ENCODE measurements around the gene DCUN1D4.

DCUN1D4 gene

DNA sequence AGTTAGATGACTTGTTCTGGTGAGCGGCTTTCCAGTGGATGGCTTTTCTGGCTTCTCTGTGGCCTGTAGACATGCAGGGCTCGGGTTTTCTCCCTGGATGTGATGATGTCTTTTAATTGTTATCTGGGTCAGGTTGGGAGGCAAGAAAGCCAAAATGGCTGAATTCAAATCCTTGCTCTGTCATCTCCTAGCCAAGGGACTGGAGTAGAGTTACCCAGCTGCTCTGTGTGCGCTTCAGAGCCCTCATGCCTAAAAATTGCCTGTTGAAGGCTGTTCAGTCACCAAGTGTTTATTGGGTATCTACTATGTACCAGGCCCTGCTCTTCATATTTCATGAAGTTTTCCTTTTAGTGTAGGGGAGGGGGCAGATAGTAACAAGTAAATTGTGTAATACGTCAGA is 7.3 kb downstream of the DCUN1D4 start:
- Histone ChIP-seq H3K4me3 (ENCODE audit: low read length) (no peak overlapping the region), H3F3A (ENCODE audit: control insufficient read depth, insufficient read depth) (peaks cover 6% of the 10 kb centered on the region; the same call in 1 of the 2 replicates), H3K36me3 (ENCODE audit: control insufficient read depth, low read length) (peaks cover 12% of the 10 kb centered on the region), H3K4me1 (ENCODE audit: control insufficient read depth, low read length) (peaks cover 18% of the 10 kb centered on the region), H3K4me2 (ENCODE audit: low read length) (no peak overlapping the region), H4K20me1 (ENCODE audit: control insufficient read depth, insufficient read depth, low read depth, low read length) (no peaks in the 10 kb centered on the region; the same call in 1 of the 2 replicates), H3K79me2 (ENCODE audit: control insufficient read depth, low read length) (peaks cover 98% of the 10 kb centered on the region), H3K27me3 (ENCODE audit: control insufficient read depth, low read length) (no peaks in the 10 kb centered on the region), H3K9me3 (ENCODE audit: control insufficient read depth, insufficient read depth, low read length) (no peaks in the 10 kb centered on the region), H3K9me2 (replicated peaks; ENCODE audit: control insufficient read depth, low read length) (no peaks in the 10 kb centered on the region), H3K27ac (ENCODE audit: low read depth, low read length) (no peak overlapping the region)
- no peak for TF ChIP-seq EZH2phosphoT487 (IDR thresholded peaks at IDR 0.05; ENCODE audit: borderline replicate concordance, low read length)
- TF ChIP-seq, protein P1, sequence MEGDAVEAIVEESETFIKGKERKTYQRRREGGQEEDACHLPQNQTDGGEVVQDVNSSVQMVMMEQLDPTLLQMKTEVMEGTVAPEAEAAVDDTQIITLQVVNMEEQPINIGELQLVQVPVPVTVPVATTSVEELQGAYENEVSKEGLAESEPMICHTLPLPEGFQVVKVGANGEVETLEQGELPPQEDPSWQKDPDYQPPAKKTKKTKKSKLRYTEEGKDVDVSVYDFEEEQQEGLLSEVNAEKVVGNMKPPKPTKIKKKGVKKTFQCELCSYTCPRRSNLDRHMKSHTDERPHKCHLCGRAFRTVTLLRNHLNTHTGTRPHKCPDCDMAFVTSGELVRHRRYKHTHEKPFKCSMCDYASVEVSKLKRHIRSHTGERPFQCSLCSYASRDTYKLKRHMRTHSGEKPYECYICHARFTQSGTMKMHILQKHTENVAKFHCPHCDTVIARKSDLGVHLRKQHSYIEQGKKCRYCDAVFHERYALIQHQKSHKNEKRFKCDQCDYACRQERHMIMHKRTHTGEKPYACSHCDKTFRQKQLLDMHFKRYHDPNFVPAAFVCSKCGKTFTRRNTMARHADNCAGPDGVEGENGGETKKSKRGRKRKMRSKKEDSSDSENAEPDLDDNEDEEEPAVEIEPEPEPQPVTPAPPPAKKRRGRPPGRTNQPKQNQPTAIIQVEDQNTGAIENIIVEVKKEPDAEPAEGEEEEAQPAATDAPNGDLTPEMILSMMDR (IDR thresholded peaks at IDR 0.05; ENCODE audit: low read depth, low read length, poor library complexity, severe bottlenecking) = no peak

DNA sequence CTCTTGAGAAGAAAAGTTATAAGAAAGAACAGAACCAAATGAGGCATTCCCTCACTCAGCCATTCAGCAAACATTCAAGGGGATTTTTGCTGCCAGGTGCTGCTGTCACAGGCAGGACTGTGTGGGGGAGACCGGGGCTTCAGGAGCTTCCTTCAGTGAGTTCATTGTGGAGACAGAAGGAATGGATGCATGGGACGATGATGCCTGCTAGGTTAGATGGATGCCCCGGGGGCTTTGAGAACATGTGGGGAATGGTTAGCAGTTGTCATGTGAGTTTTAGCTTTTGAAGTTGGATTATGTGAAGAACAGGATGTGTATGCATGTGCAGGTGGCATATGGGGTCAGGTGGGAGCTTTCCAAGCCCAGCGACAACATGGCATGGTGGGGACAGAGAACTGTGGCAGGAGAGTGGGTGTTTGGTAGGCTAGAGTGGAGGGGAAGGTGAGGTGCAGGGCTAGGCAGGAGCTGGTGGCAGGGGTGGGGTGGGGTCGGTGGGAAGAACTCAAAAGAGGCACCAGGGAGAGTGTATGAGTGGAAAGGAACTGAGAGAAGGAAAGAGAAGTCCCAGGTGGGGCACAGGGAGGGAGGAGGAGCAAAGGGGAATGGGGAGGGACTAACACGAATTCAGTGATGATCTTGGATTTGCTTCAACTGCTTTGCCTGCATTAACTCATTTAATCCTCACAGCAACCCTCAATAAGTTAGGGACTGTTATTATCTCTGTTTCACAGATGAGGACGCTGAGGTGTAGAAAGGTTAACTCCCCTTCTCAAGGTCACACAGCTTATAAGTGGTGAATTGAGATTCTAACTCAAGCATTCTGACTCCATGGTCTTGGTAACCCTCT is 8.4 kb downstream of the DCUN1D4 start:
- no peaks in the 10 kb centered on the region for H3K27me3 ChIP-seq (ENCODE audit: control insufficient read depth, low read length)
- peaks cover 18% of the 10 kb centered on the region for H3K36me3 ChIP-seq (ENCODE audit: control insufficient read depth, low read length)
- H3K9me3 ChIP-seq (ENCODE audit: control insufficient read depth, insufficient read depth, low read length) = no peaks in the 10 kb centered on the region
- H3K27ac ChIP-seq (ENCODE audit: low read depth, low read length) = no peak overlapping the region
- no peak overlapping the region for H3K4me3 ChIP-seq (ENCODE audit: low read length)
- no peaks in the 10 kb centered on the region; the same call in 1 of the 2 replicates for H4K20me1 ChIP-seq (ENCODE audit: control insufficient read depth, insufficient read depth, low read depth, low read length)
- H3K4me2 ChIP-seq (ENCODE audit: low read length) = no peak overlapping the region
- H3K4me1 ChIP-seq (ENCODE audit: control insufficient read depth, low read length) = peaks cover 24% of the 10 kb centered on the region
- H3K79me2 ChIP-seq (ENCODE audit: control insufficient read depth, low read length) = peaks cover 97% of the 10 kb centered on the region
- H3K9me2 ChIP-seq (replicated peaks; ENCODE audit: control insufficient read depth, low read length) = no peaks in the 10 kb centered on the region
- no peaks in the 10 kb centered on the region; the same call in 1 of the 2 replicates for H3F3A ChIP-seq (ENCODE audit: control insufficient read depth, insufficient read depth)
- TF ChIP-seq EZH2phosphoT487 (IDR thresholded peaks at IDR 0.05; ENCODE audit: borderline replicate concordance, low read length) = no peak
- TF ChIP-seq, protein P1 (IDR thresholded peaks at IDR 0.05; ENCODE audit: low read depth, low read length, poor library complexity, severe bottlenecking) = no peak

DNA sequence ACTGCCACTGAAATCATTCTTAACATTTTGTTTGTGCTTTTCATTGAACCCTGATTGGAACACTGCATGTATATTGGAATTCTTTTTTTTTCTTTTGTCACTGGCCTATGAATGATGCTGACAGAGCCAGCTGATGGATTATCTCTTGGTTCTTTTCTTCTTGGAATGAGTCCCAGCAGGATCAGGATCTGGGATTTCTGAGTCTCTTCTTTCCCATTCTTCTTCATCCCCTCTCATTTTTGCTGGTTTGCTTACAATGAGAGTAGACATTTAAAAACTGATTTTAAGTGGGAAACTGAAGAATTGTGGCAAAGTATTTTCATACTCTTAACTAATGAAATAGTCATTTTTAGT is 9.0 kb downstream of the DCUN1D4 start:
- TF ChIP-seq EZH2phosphoT487 (IDR thresholded peaks at IDR 0.05; ENCODE audit: borderline replicate concordance, low read length) = no peak
- TF ChIP-seq, protein P1 (IDR thresholded peaks at IDR 0.05; ENCODE audit: low read depth, low read length, poor library complexity, severe bottlenecking) = no peak

More for the DNA sequence above, 9.0 kb downstream of the DCUN1D4 start:
- no peaks in the 10 kb centered on the region for H3K9me3 ChIP-seq (ENCODE audit: control insufficient read depth, insufficient read depth, low read length)
- H3F3A ChIP-seq (ENCODE audit: control insufficient read depth, insufficient read depth) = no peaks in the 10 kb centered on the region
- no peak overlapping the region for H3K4me3 ChIP-seq (ENCODE audit: low read length)
- H3K9me2 ChIP-seq (replicated peaks; ENCODE audit: control insufficient read depth, low read length) = no peaks in the 10 kb centered on the region
- peaks cover 24% of the 10 kb centered on the region for H3K4me1 ChIP-seq (ENCODE audit: control insufficient read depth, low read length)
- H3K27me3 ChIP-seq (ENCODE audit: control insufficient read depth, low read length) = no peaks in the 10 kb centered on the region
- no peak overlapping the region for H3K27ac ChIP-seq (ENCODE audit: low read depth, low read length)
- no peaks in the 10 kb centered on the region; the same call in 1 of the 2 replicates for H4K20me1 ChIP-seq (ENCODE audit: control insufficient read depth, insufficient read depth, low read depth, low read length)
- peaks cover 18% of the 10 kb centered on the region for H3K36me3 ChIP-seq (ENCODE audit: control insufficient read depth, low read length)
- peaks cover 97% of the 10 kb centered on the region for H3K79me2 ChIP-seq (ENCODE audit: control insufficient read depth, low read length)
- H3K4me2 ChIP-seq (ENCODE audit: low read length) = no peak overlapping the region
